ENCODE measurements around the gene AKR1D1.

GRCh38 chr7:138105221-138105620, 29.0 kb downstream of the AKR1D1 start:
- TF ChIP-seq CTCF (IDR thresholded peaks at IDR 0.05) (no peak), EP300 (IDR thresholded peaks at IDR 0.05) (no peak), POLR2AphosphoS5 (IDR thresholded peaks at IDR 0.05) (no peak), POLR2A (IDR thresholded peaks at IDR 0.05) (no peak)
